Measurements from ENCODE around the gene OR2V1. TPM values are rescaled to one million over a fixed set of nuclear protein-coding genes. Genes with fewer than 3 reads are reported as not detected.

The OR2V1 gene
- total and polyA plus RNA-seq, 2 of the 13 experiments (the other 11 are each of a cell fraction or from before 2014, with no cell fraction given), result not detected

DNA sequence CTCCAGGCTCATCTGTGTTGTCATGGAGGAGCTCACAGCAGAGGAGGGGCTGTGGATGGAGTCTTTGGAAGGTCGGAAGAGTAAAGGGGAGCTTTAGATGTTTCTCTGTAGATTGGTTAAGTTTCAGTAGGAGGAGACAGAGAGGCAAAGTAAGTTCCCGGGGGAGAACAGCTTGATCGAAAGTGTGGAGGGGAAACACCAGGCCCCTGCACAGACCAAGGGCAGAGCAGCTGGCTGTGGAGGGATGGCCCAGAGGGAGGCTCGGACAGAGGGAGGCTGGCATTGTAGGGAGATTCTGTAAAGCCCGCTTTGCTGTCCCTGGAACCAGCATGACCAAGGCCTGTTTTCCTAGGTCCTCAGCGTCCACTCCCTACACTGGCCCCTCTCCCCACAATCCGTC is 11.1 kb upstream of the OR2V1 start:
- no peak overlapping the region for H3K4me3 ChIP-seq (replicated peaks in 1 of 3; ENCODE audit: insufficient read depth in 1 of 3, low read depth in 2 of 3, low read length in 3 of 3)
- no TSS peak for BruUV-seq (replicated peaks)
- no peak overlapping the region for H3K27ac ChIP-seq (ENCODE audit: extremely low read length, insufficient read depth, low read length)
- FAIRE-seq (no peak), ATAC-seq (no peak), DNase-seq (ENCODE audit: low spot score) (no peak)
- no peaks in the 10 kb centered on the region for H3K36me3 ChIP-seq (replicated peaks in 1 of 2; ENCODE audit: control insufficient read depth in 1 of 2, insufficient read depth in 2 of 2, low read length in 2 of 2)
- H3K4me1 ChIP-seq (ENCODE audit: insufficient read depth, low read length), result no peaks in the 10 kb centered on the region
- in situ Hi-C loops (cut with HindIII; ENCODE audit: extremely low pct_ligation_motif_present, low pct_unique_long_range_greater_than_20kb), result no loop called here
- WGBS (ENCODE audit: low lambda C conversion rate), result 31% methylated on average over 5 of the region's 7 CpGs
- no peaks in the 10 kb centered on the region for H3K79me2 ChIP-seq (ENCODE audit: insufficient read depth, low read length)
- no peak for TF ChIP-seq ZFP62 (CRISPR knock-in tag; IDR thresholded peaks at IDR 0.05)
- 0 out of 2 replicates have a peak, but pooled peaks have one; percentile 17 for TF ChIP-seq ZNF768 (CRISPR knock-in tag; IDR thresholded peaks at IDR 0.05)
- TF ChIP-seq POLR2AphosphoS2 (IDR thresholded peaks at IDR 0.05; ENCODE audit: low read depth, low read length), result no peak
- no peak for TF ChIP-seq ETV6 (CRISPR knock-in tag; conservative IDR thresholded peaks at IDR 0.05)
- no peak for TF ChIP-seq MATR3 (CRISPR knock-in tag; IDR thresholded peaks at IDR 0.05)
- no peak for TF ChIP-seq ZNF773 (CRISPR knock-in tag; IDR thresholded peaks at IDR 0.05; ENCODE audit: borderline replicate concordance)
- no peak for TF ChIP-seq LCORL (IDR thresholded peaks at IDR 0.05)
- no peak for TF ChIP-seq LCORL (CRISPR knock-in tag; IDR thresholded peaks at IDR 0.05)
- no peaks in the 10 kb centered on the region for H3K9me3 ChIP-seq (ENCODE audit: low read length)
- H3K9ac ChIP-seq (ENCODE audit: insufficient read depth, low read depth, low read length), result no peak overlapping the region
- intact Hi-C loops (cut with micrococcal nuclease; ENCODE audit: unreplicated experiment), result loop anchor here (5.0 kb wide), 1 partner anchor 1275 kb away; no protein-coding TSS in a partner anchor
- no peak overlapping the region for H3K4me2 ChIP-seq (ENCODE audit: low read depth, low read length)
- CTCF ChIA-PET (ENCODE audit: low intra/inter-chr PET ratio, low total read pairs), result no interaction called here
- H4K20me1 ChIP-seq (ENCODE audit: insufficient read depth, low read length), result no peaks in the 10 kb centered on the region
- POLR2A ChIA-PET, result no interaction called here
- H2AFZ ChIP-seq (ENCODE audit: low read length), result no peak overlapping the region
- H3K27me3 ChIP-seq (ENCODE audit: control insufficient read depth in 1 of 2, insufficient read depth in 2 of 2, low read length in 2 of 2), result peaks cover 2 to 22% of the 10 kb centered on the region in 2 experiments; a peak in 4 of 5 replicates

DNA sequence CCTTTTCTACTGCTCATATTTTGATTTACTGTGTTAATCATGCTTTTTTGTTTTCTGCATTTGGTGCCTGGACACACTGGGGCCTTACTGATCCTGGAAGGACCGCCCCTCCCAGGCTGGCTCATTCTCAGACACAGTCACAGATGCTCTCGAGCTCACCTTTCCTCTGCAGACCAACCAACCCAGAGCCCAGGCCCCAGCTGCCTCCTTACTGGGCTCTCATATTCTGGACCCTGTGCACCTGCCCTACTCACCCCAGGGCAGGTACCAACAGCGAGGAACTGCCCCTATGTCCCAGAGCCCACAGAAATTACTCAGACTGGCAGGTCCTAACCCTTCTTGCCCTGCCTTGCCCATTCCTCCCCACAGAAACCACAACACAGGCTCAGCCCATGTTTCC is 9.8 kb upstream of the OR2V1 start:
- in situ Hi-C loops (cut with HindIII; ENCODE audit: extremely low pct_ligation_motif_present, low pct_unique_long_range_greater_than_20kb), result no loop called here
- BruUV-seq (replicated peaks), result no TSS peak
- intact Hi-C loops (cut with micrococcal nuclease; ENCODE audit: unreplicated experiment), result loop anchor here (5.0 kb wide), 1 partner anchor 1273 kb away; no protein-coding TSS in a partner anchor
- no peak overlapping the region for H3K4me2 ChIP-seq (ENCODE audit: low read depth, low read length)
- POLR2A ChIA-PET, result no interaction called here
- CTCF ChIA-PET (ENCODE audit: low intra/inter-chr PET ratio, low total read pairs), result no interaction called here
- no peaks in the 10 kb centered on the region for H4K20me1 ChIP-seq (ENCODE audit: insufficient read depth, low read length)
- H3K4me3 ChIP-seq (replicated peaks in 1 of 3; ENCODE audit: insufficient read depth in 1 of 3, low read depth in 2 of 3, low read length in 3 of 3), result no peak overlapping the region
- H3K27ac ChIP-seq (ENCODE audit: extremely low read length, insufficient read depth, low read length), result no peak overlapping the region
- no peaks in the 10 kb centered on the region for H3K9me3 ChIP-seq (ENCODE audit: low read length)
- FAIRE-seq, result no peak
- peaks cover 2 to 20% of the 10 kb centered on the region in 2 experiments; a peak in 4 of 5 replicates for H3K27me3 ChIP-seq (ENCODE audit: control insufficient read depth in 1 of 2, insufficient read depth in 2 of 2, low read length in 2 of 2)
- H2AFZ ChIP-seq (ENCODE audit: low read length), result no peak overlapping the region
- DNase-seq (ENCODE audit: low spot score), result no peak
- H3K79me2 ChIP-seq (ENCODE audit: insufficient read depth, low read length), result no peaks in the 10 kb centered on the region
- WGBS (ENCODE audit: low lambda C conversion rate), result 2% methylated on average over 3 of the region's 3 CpGs
- H3K4me1 ChIP-seq (ENCODE audit: insufficient read depth, low read length), result no peaks in the 10 kb centered on the region
- H3K36me3 ChIP-seq (replicated peaks in 1 of 2; ENCODE audit: control insufficient read depth in 1 of 2, insufficient read depth in 2 of 2, low read length in 2 of 2), result no peaks in the 10 kb centered on the region
- ATAC-seq, result no peak
- H3K9ac ChIP-seq (ENCODE audit: insufficient read depth, low read depth, low read length), result no peak overlapping the region
- no peak for TF ChIP-seq FOXO1 (CRISPR knock-in tag; IDR thresholded peaks at IDR 0.05)
- TF ChIP-seq FOXA3 (CRISPR knock-in tag; IDR thresholded peaks at IDR 0.05), result no peak
- no peak for TF ChIP-seq NFATC3 (CRISPR knock-in tag; IDR thresholded peaks at IDR 0.05)
